Prostate gland (tissue), 2 donors: ENCODE measurements around the gene CADPS.

Source experiments
- CTCF ChIP-seq, 4 experiments: fragments of 200-600 bp in 2 of 4; fragments of 450-650 bp in 2 of 4; sonication (generic) in 2 of 4; IDR thresholded peaks; 1 replicate in 3 of 4; 2 replicates in 1 of 4; pipeline ENCODE4 v1.5.1; 2016 to 2019; ENCODE audit warnings: antibody characterized with exemption in 4 of 4, mild to moderate bottlenecking in 2 of 4, moderate library complexity in 2 of 4
- POLR2A ChIP-seq: fragments of 450-650 bp; IDR thresholded peaks from one replicate; pipeline ENCODE4 v1.6.1; 2016; ENCODE audit warnings: antibody characterized with exemption, mild to moderate bottlenecking
- POLR2AphosphoS5 ChIP-seq: sonication (generic); formaldehyde crosslinking; IDR thresholded peaks from one replicate; pipeline ENCODE4 v1.6.1; 2017; ENCODE audit warnings: antibody characterized with exemption

GRCh38 chr3:62732183-62732904, 142.9 kb downstream of the CADPS start:
- TF ChIP-seq CTCF (IDR thresholded peaks at IDR 0.05) (no peak), POLR2A (no peak), POLR2AphosphoS5 (no peak)
